Thoracic aorta (tissue), 2 donors: Measurements from ENCODE around the gene DLG5. TPM values are rescaled to one million over a fixed set of nuclear protein-coding genes. Genes with fewer than 3 reads are reported as not detected.

Experiments
- ATAC-seq: fragments of 150-250 bp; one replicate; pipeline ENCODE4 v1.8.0; 2017; ENCODE audit warnings: low read depth; ENCODE audit not compliant: insufficient number of reproducible peaks, low FRiP score
- DNase-seq: peaks from one replicate; pipeline ENCODE4 v3.0.0-alpha.2; 2020; ENCODE audit warnings: low spot score
- H3K27ac ChIP-seq, 2 donors: fragments of 200-600 bp; sonication (generic); 1 replicate in 1 of 2; 2 replicates in 1 of 2; pipeline ENCODE4 v1.5.1; 2016; ENCODE audit warnings: mild to moderate bottlenecking in 2 of 2, moderate library complexity in 2 of 2
- H3K27me3 ChIP-seq: fragments of 200-600 bp; sonication (generic); replicated peaks from 2 replicates; pipeline ENCODE4 v1.6.0; 2016; ENCODE audit warnings: mild to moderate bottlenecking; ENCODE audit not compliant: insufficient read depth
- H3K36me3 ChIP-seq: fragments of 200-600 bp; sonication (generic); one replicate; pipeline ENCODE4 v1.5.1; 2016
- H3K4me1 ChIP-seq, 2 donors: fragments of 200-600 bp; sonication (generic); 1 replicate in 1 of 2; 2 replicates in 1 of 2; pipeline versions ENCODE4 v1.5.1 to v1.6.0; 2016; ENCODE audit warnings: low read depth in 2 of 2, mild to moderate bottlenecking in 1 of 2; ENCODE audit not compliant: control insufficient read depth in 1 of 2
- H3K4me3 ChIP-seq: fragments of 200-600 bp; sonication (generic); 2 replicates; pipeline ENCODE4 v1.5.1; 2016; ENCODE audit warnings: mild to moderate bottlenecking
- H3K9me3 ChIP-seq: fragments of 200-600 bp; sonication (generic); 2 replicates; pipeline ENCODE4 v1.5.1; 2016
- CTCF ChIP-seq: fragments of 200-600 bp; sonication (generic); IDR thresholded peaks from one replicate; pipeline ENCODE4 v1.5.1; 2019; ENCODE audit warnings: antibody characterized with exemption
- total RNA-seq, 2 donors: library from RNA; depleted of rRNA; stranded (reverse); fragments of >200 nt; gene quantifications; one replicate each; pipeline versions ENCODE4 v1.1.0 to v1.2.3, GENCODE V29; 2016

Gene DLG5
- total RNA-seq, 2 donors from 2014 or later: 36.4 to 79.6 TPM

- H3K27me3 ChIP-seq: no peaks in the 10 kb centered on the region
- ATAC-seq: no peak
- no peaks in the 10 kb centered on the region for H3K9me3 ChIP-seq
- H3K27ac ChIP-seq: no peak overlapping the region
- H3K36me3 ChIP-seq: peaks cover 35% of the 10 kb centered on the region
- no peak for DNase-seq
- peaks cover 2 to 31% of the 10 kb centered on the region in 2 donors for H3K4me1 ChIP-seq
- TF ChIP-seq CTCF: no peak
- no peak overlapping the region for H3K4me3 ChIP-seq
These were observed 83.3 kb downstream of the DLG5 start for GRCh38 chr10:77843264-77843663.

- Histone ChIP-seq H3K27ac (no peak overlapping the region), H3K36me3 (peaks cover 40% of the 10 kb centered on the region), H3K4me1 (peaks cover 2 to 31% of the 10 kb centered on the region in 2 donors), H3K9me3 (no peaks in the 10 kb centered on the region), H3K27me3 (no peaks in the 10 kb centered on the region), H3K4me3 (no peak overlapping the region)
- ATAC-seq: no peak
- no peak for DNase-seq
- TF ChIP-seq CTCF: no peak
These were observed 83.8 kb downstream of the DLG5 start for GRCh38 chr10:77842652-77843212.

GRCh38 chr10:77841711-77842375, 84.7 kb downstream of the DLG5 start:
- no peak for DNase-seq
- Histone ChIP-seq H3K27me3 (no peaks in the 10 kb centered on the region), H3K4me1 (peaks cover 2 to 24% of the 10 kb centered on the region in 2 donors), H3K9me3 (no peaks in the 10 kb centered on the region), H3K27ac (no peak overlapping the region), H3K4me3 (no peak overlapping the region), H3K36me3 (peaks cover 44% of the 10 kb centered on the region)
- no peak for TF ChIP-seq CTCF
- ATAC-seq: no peak

- ATAC-seq: no peak
- Histone ChIP-seq H3K36me3 (peaks cover 51% of the 10 kb centered on the region), H3K27ac (no peak overlapping the region), H3K27me3 (no peaks in the 10 kb centered on the region), H3K4me3 (no peak overlapping the region), H3K4me1 (peaks cover 0 to 12% of the 10 kb centered on the region in 2 donors), H3K9me3 (no peaks in the 10 kb centered on the region)
- no peak for TF ChIP-seq CTCF
- DNase-seq: no peak
These were observed 85.9 kb downstream of the DLG5 start for GRCh38 chr10:77840636-77841035.

- Histone ChIP-seq H3K4me1 (no peaks in the 10 kb centered on the region), H3K4me3 (no peak overlapping the region), H3K36me3 (peaks cover 59% of the 10 kb centered on the region), H3K27me3 (no peaks in the 10 kb centered on the region), H3K27ac (no peak overlapping the region), H3K9me3 (no peaks in the 10 kb centered on the region)
- TF ChIP-seq CTCF: no peak
- DNase-seq: no peak
- no peak for ATAC-seq
These were observed 88.5 kb downstream of the DLG5 start for GRCh38 chr10:77837925-77838595.
